GM21528 (cell line): ENCODE results near the gene SLC10A3.

Experiments used
- ATAC-seq: cut with Tn5 transposase; IDR thresholded peaks from one replicate; pipeline ENCODE4 v1.9.1; 2021; ENCODE audit warnings: mild to moderate bottlenecking, moderate library complexity; ENCODE audit not compliant: unreplicated experiment, low FRiP score

SLC10A3 gene

GRCh38 chrX:154467556-154467955 is 22.9 kb downstream of the SLC10A3 start:
- no peak for ATAC-seq

- ATAC-seq, result no peak
Measured at GRCh38 chrX:154466907-154467306, 23.5 kb downstream of the SLC10A3 start.

GRCh38 chrX:154466036-154466435 is 24.4 kb downstream of the SLC10A3 start:
- no peak for ATAC-seq

GRCh38 chrX:154465601-154466000 is 24.8 kb downstream of the SLC10A3 start:
- ATAC-seq, result no peak

GRCh38 chrX:154464806-154465365 is 25.5 kb downstream of the SLC10A3 start:
- no peak for ATAC-seq

GRCh38 chrX:154463611-154464220 is 26.7 kb downstream of the SLC10A3 start:
- no peak for ATAC-seq

GRCh38 chrX:154462396-154462795 is 28.0 kb downstream of the SLC10A3 start:
- no peak for ATAC-seq

GRCh38 chrX:154460326-154460725 is 30.1 kb downstream of the SLC10A3 start:
- no peak for ATAC-seq

GRCh38 chrX:154459832-154460231 is 30.6 kb downstream of the SLC10A3 start:
- no peak for ATAC-seq

- no peak for ATAC-seq
Measured at GRCh38 chrX:154458954-154459778, 31.3 kb downstream of the SLC10A3 start.

GRCh38 chrX:154458116-154458953 is 32.1 kb downstream of the SLC10A3 start, which contains the start of gene PLXNA3:
Gene PLXNA3 (plus strand): TSS chrX:154458281. CDS start chrX:154460184, 1,903 bp downstream.
- peak; percentile 57 for ATAC-seq

GRCh38 chrX:154457491-154458115 is 32.8 kb downstream of the SLC10A3 start:
- peak; percentile 56 for ATAC-seq

- ATAC-seq, result no peak
Measured at GRCh38 chrX:154452823-154453222, 37.6 kb downstream of the SLC10A3 start.

GRCh38 chrX:154450312-154450711 is 40.1 kb downstream of the SLC10A3 start:
- no peak for ATAC-seq

GRCh38 chrX:154449618-154450017 is 40.8 kb downstream of the SLC10A3 start:
- no peak for ATAC-seq

GRCh38 chrX:154448484-154448883 is 41.9 kb downstream of the SLC10A3 start:
- no peak for ATAC-seq

GRCh38 chrX:154446430-154446829 is 44.0 kb downstream of the SLC10A3 start:
- ATAC-seq, result no peak

- no peak for ATAC-seq
Measured at GRCh38 chrX:154445776-154446175, 44.7 kb downstream of the SLC10A3 start.

GRCh38 chrX:154444755-154445246 is 45.6 kb downstream of the SLC10A3 start:
- ATAC-seq, result no peak
